ENCODE measurements around the gene KDM4C.
"Not testable (repeated sequence)": the region's sequence is repeated elsewhere in the genome, so short reads cannot be mapped to it uniquely, and the experiment has no call there.

The KDM4C gene

DNA sequence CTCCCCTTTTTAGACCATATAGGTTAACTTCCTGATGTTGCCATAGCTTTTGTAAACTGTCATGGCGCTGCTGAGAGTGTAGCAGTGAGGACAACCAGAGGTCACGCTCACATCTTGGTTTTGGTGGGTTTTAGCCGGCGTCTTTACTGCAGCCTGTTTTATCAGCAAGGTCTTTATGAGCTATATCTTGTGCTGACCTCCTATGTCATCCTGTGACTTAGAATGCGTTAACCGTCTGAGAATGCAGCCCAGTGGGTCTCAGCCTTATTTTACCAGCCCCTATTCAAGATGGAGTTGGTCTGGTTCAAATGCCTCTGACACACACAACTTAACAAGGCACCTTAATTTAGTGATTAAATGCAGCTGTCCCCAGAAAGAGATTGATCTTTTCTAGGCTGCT, 23.9 kb upstream of the KDM4C start:
- Histone ChIP-seq H3K9ac (no peak overlapping the region), H3K27ac (no peak overlapping the region), H3K4me1 (no peaks in the 10 kb centered on the region), H3K4me2 (ENCODE audit: low read length) (no peak overlapping the region), H3K79me2 (no peaks in the 10 kb centered on the region), H2AFZ (no peak overlapping the region), H3K36me3 (ENCODE audit: control insufficient read depth, insufficient read depth, low read length) (no peaks in the 10 kb centered on the region), H3K27me3 (ENCODE audit: control insufficient read depth, insufficient read depth, low read length) (no peaks in the 10 kb centered on the region), H3K4me3 (ENCODE audit: low read depth, low read length) (no peak overlapping the region), H3K9me3 (ENCODE audit: control insufficient read depth, low read length) (no peaks in the 10 kb centered on the region)
- TF ChIP-seq, protein P1, sequence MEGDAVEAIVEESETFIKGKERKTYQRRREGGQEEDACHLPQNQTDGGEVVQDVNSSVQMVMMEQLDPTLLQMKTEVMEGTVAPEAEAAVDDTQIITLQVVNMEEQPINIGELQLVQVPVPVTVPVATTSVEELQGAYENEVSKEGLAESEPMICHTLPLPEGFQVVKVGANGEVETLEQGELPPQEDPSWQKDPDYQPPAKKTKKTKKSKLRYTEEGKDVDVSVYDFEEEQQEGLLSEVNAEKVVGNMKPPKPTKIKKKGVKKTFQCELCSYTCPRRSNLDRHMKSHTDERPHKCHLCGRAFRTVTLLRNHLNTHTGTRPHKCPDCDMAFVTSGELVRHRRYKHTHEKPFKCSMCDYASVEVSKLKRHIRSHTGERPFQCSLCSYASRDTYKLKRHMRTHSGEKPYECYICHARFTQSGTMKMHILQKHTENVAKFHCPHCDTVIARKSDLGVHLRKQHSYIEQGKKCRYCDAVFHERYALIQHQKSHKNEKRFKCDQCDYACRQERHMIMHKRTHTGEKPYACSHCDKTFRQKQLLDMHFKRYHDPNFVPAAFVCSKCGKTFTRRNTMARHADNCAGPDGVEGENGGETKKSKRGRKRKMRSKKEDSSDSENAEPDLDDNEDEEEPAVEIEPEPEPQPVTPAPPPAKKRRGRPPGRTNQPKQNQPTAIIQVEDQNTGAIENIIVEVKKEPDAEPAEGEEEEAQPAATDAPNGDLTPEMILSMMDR (IDR thresholded peaks at IDR 0.05), result no peak

DNA sequence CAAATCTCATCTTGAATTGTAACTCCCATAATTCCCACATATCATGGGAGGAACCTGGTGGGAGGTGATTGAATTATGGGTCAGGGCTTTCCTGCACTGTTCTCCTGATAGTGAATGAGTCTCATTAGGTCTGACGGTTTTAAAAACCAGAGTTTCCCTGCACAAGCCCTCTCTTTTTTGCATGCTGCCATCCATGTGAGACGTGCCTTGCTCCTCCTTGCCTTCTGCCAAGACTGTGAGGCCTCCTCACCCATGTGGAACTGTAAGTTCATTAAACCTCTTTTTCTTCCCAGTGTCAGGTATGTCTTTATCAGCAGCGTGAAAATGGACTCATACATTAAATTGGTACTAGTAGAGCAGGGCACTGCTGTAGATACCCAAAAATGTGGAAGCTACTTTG, 22.4 kb upstream of the KDM4C start:
- H3K79me2 ChIP-seq, result no peaks in the 10 kb centered on the region
- H3K27me3 ChIP-seq (ENCODE audit: control insufficient read depth, insufficient read depth, low read length), result no peaks in the 10 kb centered on the region
- H3K27ac ChIP-seq, result no peak overlapping the region
- H3K4me2 ChIP-seq (ENCODE audit: low read length), result no peak overlapping the region
- no peaks in the 10 kb centered on the region for H3K4me1 ChIP-seq
- no peak overlapping the region for H3K4me3 ChIP-seq (ENCODE audit: low read depth, low read length)
- no peaks in the 10 kb centered on the region for H3K9me3 ChIP-seq (ENCODE audit: control insufficient read depth, low read length)
- no peak overlapping the region for H2AFZ ChIP-seq
- H3K36me3 ChIP-seq (ENCODE audit: control insufficient read depth, insufficient read depth, low read length), result no peaks in the 10 kb centered on the region
- H3K9ac ChIP-seq, result no peak overlapping the region
- TF ChIP-seq, protein P1 (IDR thresholded peaks at IDR 0.05), result no peak

DNA sequence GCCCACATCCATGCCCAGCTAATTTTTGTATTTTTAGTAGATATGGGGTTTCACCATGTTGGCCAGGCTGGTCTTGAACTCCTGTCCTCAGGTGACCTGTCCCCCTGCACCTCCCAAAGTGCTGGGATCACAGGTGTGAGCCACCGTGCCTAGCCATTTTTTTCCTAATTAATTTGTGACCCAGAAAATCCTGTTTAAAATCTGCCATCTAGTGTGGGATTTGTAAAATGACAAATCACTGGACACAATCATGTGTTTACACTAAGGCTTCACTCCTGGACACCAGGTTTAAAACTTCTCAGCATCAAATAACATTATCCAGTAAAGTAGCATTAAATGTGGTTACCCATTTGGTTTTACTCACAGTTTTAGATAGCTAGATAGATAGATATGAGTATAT, 18.6 kb upstream of the KDM4C start:
- H3K9me3 ChIP-seq (ENCODE audit: control insufficient read depth, low read length), result no peaks in the 10 kb centered on the region
- TF ChIP-seq, protein P1 (IDR thresholded peaks at IDR 0.05), result no peak
- H3K36me3 ChIP-seq (ENCODE audit: control insufficient read depth, insufficient read depth, low read length), result no peaks in the 10 kb centered on the region
- no peaks in the 10 kb centered on the region for H3K27me3 ChIP-seq (ENCODE audit: control insufficient read depth, insufficient read depth, low read length)
- H3K4me2 ChIP-seq (ENCODE audit: low read length), result no peak overlapping the region
- no peaks in the 10 kb centered on the region for H3K79me2 ChIP-seq
- H2AFZ ChIP-seq, result no peak overlapping the region
- H3K27ac ChIP-seq, result no peak overlapping the region
- no peak overlapping the region for H3K4me3 ChIP-seq (ENCODE audit: low read depth, low read length)
- H3K4me1 ChIP-seq, result no peaks in the 10 kb centered on the region
- no peak overlapping the region for H3K9ac ChIP-seq

DNA sequence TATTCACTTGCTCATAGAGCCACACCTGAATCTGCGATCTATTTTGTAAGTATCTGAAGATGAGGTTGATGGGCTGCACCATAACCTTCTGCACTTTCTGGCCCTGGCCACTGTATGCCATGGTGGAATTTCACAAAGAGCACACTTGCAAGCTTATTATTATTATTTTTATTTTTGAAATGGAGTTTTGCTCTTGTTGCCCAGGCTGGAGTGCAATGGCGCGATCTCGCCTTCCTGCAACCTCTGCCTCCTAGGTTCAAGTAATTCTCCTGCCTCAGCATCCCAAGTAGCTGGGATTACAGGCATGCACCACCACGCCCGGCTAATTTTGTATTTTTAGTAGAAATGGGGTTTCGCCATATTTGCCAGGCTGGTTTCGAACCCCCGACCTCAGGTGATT, 8.9 kb upstream of the KDM4C start:
- not testable (repeated sequence) for H2AFZ ChIP-seq; H3K36me3 ChIP-seq (ENCODE audit: control insufficient read depth, insufficient read depth, low read length); H3K9ac ChIP-seq; H3K27me3 ChIP-seq (ENCODE audit: control insufficient read depth, insufficient read depth, low read length); H3K4me3 ChIP-seq (ENCODE audit: low read depth, low read length); H3K27ac ChIP-seq; H3K4me1 ChIP-seq; H3K9me3 ChIP-seq (ENCODE audit: control insufficient read depth, low read length); H3K79me2 ChIP-seq; H3K4me2 ChIP-seq (ENCODE audit: low read length)

DNA sequence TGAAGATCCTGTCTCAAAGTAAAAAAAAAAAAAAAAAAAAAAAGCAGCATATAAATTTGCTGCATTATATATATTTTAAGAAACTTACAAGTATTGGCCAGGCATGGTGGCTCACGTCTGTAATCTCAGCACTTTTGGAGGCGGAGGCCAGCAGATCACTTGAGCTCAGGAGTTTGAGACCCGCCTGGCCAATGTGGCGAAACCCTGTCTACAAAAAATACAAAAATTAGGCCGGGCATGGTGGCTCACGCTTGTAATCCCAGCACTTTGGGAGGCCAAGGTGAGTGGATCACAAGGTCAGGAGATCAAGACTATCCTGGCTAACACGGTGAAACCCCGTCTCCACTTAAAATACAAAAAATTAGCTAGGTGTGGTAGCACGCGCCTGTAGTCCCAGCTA, 2.9 kb upstream of the KDM4C start:
- not testable (repeated sequence) for H3K4me3 ChIP-seq (ENCODE audit: low read depth, low read length); H3K4me2 ChIP-seq (ENCODE audit: low read length); H3K9me3 ChIP-seq (ENCODE audit: control insufficient read depth, low read length); H3K79me2 ChIP-seq; H3K36me3 ChIP-seq (ENCODE audit: control insufficient read depth, insufficient read depth, low read length); H3K4me1 ChIP-seq; H2AFZ ChIP-seq; H3K27me3 ChIP-seq (ENCODE audit: control insufficient read depth, insufficient read depth, low read length); H3K27ac ChIP-seq; H3K9ac ChIP-seq

DNA sequence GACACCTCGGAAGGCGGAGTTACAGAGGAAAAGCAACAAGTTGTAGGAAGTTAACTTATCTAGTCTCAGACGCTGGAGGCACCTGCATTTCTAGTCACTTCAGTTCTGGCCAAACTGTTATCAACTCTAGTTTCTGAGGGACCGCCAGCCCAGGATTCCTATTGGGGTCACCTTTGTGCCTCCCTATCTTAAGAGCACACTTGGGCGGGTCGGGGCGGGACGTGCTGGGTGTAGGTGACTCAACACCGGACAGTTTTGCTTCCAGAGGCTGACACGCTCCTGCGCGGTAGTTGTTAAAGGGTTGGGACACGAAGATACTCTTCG, 679 bp upstream of the KDM4C start:
- no peaks in the 10 kb centered on the region for H3K9me3 ChIP-seq (ENCODE audit: control insufficient read depth, low read length)
- TF ChIP-seq, protein P1 (IDR thresholded peaks at IDR 0.05), result no peak
- no peaks in the 10 kb centered on the region for H3K36me3 ChIP-seq (ENCODE audit: control insufficient read depth, insufficient read depth, low read length)
- H3K79me2 ChIP-seq, result peaks cover 11% of the 10 kb centered on the region
- peak overlapping the region; percentile 83 for H3K4me2 ChIP-seq (ENCODE audit: low read length)
- no peak overlapping the region for H3K9ac ChIP-seq
- no peaks in the 10 kb centered on the region for H3K27me3 ChIP-seq (ENCODE audit: control insufficient read depth, insufficient read depth, low read length)
- H3K4me1 ChIP-seq, result no peaks in the 10 kb centered on the region
- H2AFZ ChIP-seq, result peak overlapping the region; percentile 84
- peak overlapping the region; percentile 95 for H3K27ac ChIP-seq
- H3K4me3 ChIP-seq (ENCODE audit: low read depth, low read length), result peak overlapping the region; percentile 93

All from parathyroid adenoma (tissue), 2 donors.